NT2/D1 (cell line): ENCODE measurements around the gene UTP11.

ENCODE experiments used
- YY1 ChIP-seq: IDR thresholded peaks from 2 replicates; pipeline ENCODE4 v1.6.1; 2011; ENCODE audit not compliant: insufficient read length, insufficient read depth
- ZNF274 ChIP-seq: IDR thresholded peaks from 2 replicates; pipeline ENCODE4 v1.6.1; 2011; ENCODE audit warnings: mild to moderate bottlenecking, low read depth, low read length

GRCh38 chr1:38071312-38072256 is 59.0 kb downstream of the UTP11 start:
- TF ChIP-seq ZNF274 (no peak), YY1 (no peak)
